BE2C (cell line): ENCODE measurements around the gene CEACAM19.
A peak's percentile ranks its signal among the peaks of the same experiment; 100 is the strongest.

Source experiments
- DNase-seq: peaks from one replicate; pipeline ENCODE4 v3.0.0-alpha.2; 2020
- H3K27me3 ChIP-seq: fragments of 250-450 bp; sonication (Bioruptor Pico); 2 replicates; pipeline ENCODE4 v1.5.1; 2020; ENCODE audit warnings: mild to moderate bottlenecking
- H3K36me3 ChIP-seq: fragments of 250-450 bp; sonication (Bioruptor Pico); 2 replicates; pipeline ENCODE4 v1.5.1; 2020; ENCODE audit warnings: mild to moderate bottlenecking
- H3K4me1 ChIP-seq: fragments of 250-450 bp; sonication (Bioruptor Pico); 2 replicates; pipeline ENCODE4 v1.5.1; 2020
- H3K4me3 ChIP-seq: 2 replicates; pipeline ENCODE4 v1.5.1; 2011; ENCODE audit warnings: low read depth, low read length
- H3K9me3 ChIP-seq: fragments of 250-450 bp; sonication (Bioruptor Pico); 2 replicates; pipeline ENCODE4 v1.5.1; 2020
- CTCF ChIP-seq: IDR thresholded peaks from 2 replicates; pipeline ENCODE4 v1.5.1; 2012; ENCODE audit warnings: mild to moderate bottlenecking, low read depth, low read length

CEACAM19 gene

GRCh38 chr19:44675521-44675920, 4.2 kb downstream of the CEACAM19 start:
- Histone ChIP-seq H3K9me3 (no peaks in the 10 kb centered on the region), H3K27me3 (no peaks in the 10 kb centered on the region), H3K4me3 (no peak overlapping the region), H3K4me1 (no peaks in the 10 kb centered on the region), H3K36me3 (no peaks in the 10 kb centered on the region)
- DNase-seq = no peak
- TF ChIP-seq CTCF = no peak

DNA sequence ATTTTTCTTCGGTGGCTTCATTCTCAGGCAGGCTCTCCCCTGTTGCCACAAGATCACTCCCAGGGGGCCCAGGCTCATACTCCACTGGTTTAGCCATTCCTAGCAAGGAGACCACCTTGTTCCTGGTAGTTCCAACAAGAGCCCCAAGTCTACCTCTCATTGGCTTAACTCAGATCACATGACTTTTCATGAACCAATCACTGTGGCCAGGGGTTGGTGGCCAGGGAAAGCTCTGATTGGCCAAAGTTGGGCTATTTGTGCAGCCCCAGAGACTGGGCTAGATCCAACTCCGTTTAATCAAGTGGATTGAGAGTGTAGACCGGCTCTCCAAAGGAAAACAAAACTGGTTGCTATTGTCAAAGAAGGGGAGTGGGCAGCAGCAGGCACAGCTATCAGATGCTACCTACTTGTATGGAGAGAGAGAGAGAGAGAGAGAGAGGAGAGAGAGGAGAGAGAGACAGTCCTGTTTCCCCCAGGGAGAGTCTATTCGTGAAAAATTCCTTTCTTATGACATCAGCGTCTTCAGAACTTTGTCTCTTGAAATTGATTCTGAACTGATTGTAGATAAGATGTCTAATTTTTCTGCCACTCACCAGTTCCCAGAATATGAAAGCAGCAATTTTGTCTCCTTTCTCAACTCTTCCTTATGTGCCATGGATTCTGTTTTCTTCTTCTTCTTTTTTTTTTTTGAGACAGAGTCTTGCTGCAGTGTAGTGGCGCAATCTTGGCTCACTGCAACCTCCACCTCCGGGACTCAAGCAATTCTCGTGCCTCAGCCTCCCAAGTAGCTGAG, 5.9 kb downstream of the CEACAM19 start:
- no peaks in the 10 kb centered on the region for H3K4me1 ChIP-seq
- peak overlapping the region; percentile 46 for H3K4me3 ChIP-seq
- H3K36me3 ChIP-seq = no peaks in the 10 kb centered on the region
- no peaks in the 10 kb centered on the region for H3K9me3 ChIP-seq
- DNase-seq = peak; percentile 68
- TF ChIP-seq CTCF = no peak
- no peaks in the 10 kb centered on the region for H3K27me3 ChIP-seq

DNA sequence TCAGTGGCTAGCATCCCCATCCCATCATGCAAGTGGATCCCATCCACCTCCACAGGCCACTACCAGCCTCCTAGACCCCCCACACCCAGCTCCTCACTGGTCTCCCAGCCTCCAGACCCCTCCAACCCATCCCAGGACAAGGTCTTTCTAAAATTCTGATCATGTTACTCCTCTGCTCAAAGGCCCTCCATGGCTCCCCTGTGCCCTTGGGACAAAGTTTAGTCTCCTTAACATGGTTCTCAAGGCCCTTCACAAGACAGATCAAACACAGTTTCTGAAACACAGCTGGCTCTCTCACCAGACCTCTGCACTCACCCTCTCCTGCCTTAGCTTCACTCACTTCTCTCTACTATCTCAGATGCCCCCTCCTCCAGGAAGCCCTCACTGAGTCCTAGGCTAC, 9.3 kb downstream of the CEACAM19 start:
- Histone ChIP-seq H3K27me3 (no peaks in the 10 kb centered on the region), H3K36me3 (no peaks in the 10 kb centered on the region), H3K9me3 (no peaks in the 10 kb centered on the region), H3K4me3 (no peak overlapping the region), H3K4me1 (no peaks in the 10 kb centered on the region)
- DNase-seq = no peak
- no peak for TF ChIP-seq CTCF

GRCh38 chr19:44681992-44682790, 10.9 kb downstream of the CEACAM19 start:
- H3K27me3 ChIP-seq = no peaks in the 10 kb centered on the region
- no peaks in the 10 kb centered on the region for H3K9me3 ChIP-seq
- no peaks in the 10 kb centered on the region for H3K36me3 ChIP-seq
- no peak overlapping the region for H3K4me3 ChIP-seq
- H3K4me1 ChIP-seq = no peaks in the 10 kb centered on the region
- no peak for TF ChIP-seq CTCF
- DNase-seq = no peak

DNA sequence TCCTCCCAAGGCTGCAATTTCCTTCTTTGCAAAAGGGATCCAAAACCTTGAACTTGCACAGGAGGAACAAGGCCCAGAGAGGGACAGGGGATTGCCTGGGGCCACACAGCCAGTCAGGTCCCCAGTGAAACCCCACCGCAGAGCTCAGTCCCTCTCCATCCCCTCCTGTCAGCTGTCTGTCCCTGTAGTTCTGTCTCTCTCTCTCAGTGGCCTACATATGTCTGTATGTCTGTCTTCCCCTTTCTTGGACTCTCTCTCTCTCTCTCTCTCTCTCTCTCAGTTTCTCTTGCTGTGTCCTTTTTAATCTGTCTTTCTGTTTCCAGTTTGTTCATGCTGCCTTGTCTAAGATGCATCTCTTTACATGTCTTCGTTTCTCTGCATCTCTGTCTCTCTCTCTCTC, 11.5 kb downstream of the CEACAM19 start:
- Histone ChIP-seq H3K27me3 (no peaks in the 10 kb centered on the region), H3K9me3 (no peaks in the 10 kb centered on the region), H3K4me1 (no peaks in the 10 kb centered on the region), H3K4me3 (no peak overlapping the region), H3K36me3 (no peaks in the 10 kb centered on the region)
- DNase-seq = no peak
- TF ChIP-seq CTCF = no peak
